ENCODE data around the gene MLN.

The MLN gene

DNA sequence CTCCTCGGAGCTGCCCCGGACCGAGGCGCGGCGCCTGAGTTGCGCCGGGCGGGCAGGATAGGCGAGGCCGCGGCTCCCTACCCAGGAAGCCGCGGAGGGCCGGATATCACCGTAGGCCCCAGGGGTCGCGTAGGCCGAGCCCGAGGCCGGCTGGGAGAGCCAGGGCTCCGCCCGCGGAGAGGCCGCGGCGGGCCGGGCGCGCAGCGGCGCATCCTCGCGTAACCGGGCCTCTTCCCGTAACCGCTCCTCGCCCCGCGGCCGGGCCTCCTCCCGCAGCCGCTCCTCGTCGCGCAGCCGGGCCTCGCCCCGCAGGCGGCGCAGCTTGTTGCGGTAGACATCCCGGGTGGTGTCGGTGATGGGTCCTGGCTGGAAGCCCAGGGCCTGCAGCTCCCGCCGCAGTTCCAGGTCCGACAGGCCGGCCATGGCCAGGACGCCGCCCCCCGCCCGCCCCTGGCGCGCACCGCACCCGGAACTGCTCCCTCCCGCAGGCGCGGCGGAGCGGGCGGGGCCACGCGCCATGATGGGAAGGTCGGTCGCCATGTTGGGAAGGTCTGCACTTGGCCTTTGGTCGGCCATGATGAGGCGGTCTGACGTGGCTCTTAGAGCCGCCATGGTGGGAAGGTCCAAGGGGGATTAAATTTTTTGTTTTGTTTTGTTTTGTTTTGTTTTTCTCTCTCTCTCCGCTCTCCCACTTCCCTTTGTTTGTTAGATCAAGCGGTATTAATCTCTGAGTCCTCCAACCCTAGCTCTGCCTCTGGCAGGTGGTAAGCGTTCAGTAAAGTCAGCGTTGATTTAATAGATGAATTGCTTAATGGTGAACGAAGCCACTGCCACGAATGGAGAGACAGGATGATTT is 14.9 kb downstream of the MLN start, which contains the start of gene LEMD2:
TSS of gene LEMD2 (minus strand) at position 437 of the 856 bp plus-strand sequence. CDS start at position 423, 14 bp downstream.
- peak; percentile 87 for DNase-seq

DNA sequence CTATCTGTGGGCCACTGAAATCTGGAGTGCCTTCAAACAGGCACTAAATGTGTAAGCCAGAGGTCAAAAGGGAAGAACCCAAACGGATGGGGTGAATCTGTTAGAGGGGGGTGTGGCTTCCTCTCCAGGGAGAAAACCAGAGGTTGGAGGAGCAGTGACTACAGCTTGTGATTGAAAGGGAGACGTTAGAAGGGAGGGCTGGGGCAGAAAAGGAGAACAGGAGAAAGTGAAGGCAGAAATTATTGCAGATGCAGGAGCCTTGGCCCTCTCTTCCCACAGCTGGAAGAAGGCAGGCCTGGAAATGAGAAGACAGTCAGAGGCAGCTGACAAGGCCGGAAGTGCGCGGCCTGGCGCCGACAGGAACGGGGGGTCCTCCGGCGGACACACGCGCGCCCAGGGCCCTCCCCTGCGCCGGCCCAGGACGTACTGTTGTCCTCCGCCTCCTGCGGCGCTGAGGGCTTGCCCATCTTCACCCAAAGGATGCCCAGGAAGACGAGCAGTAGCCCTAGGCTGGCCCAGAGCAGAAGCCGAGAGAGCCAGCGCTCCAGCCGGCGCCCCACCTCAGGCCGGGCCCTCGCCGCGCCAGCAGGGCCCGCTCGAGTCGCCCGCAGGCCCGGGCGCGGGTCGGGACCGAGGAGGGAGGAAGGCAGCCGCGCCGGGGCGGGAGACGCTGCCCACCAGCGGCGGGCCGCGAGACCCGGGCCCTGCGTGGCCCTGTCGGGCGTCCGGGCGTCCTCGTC is 15.7 kb downstream of the MLN start:
- DNase-seq = peak; percentile 28

DNA sequence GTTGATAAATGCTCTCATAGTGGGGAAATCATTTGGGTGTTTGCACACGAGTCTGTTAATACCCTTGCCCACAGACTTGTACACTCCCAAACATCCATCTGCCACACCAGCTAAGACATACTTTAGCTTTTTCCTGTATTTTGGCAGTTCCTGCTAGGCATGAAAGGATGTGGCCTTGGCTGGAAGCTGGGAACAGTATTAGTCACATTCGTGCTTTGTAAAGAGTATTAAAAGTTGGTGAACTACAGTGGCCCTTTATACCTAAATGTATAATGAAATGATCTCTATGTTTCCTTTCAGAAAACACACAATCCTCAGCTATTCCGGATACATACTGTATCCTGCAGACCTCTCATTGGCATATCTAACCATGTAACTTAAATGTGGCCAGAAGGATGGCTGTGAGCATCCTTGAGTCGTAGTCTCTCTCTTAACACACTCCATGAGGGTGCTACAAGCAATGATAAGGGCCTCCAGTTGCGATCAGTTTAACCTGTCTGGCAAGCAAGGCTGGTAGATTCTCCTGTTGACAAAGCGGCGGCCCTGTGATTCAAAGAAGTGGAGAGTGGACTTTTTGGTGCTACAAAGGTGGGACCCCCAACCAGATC is 16.4 kb downstream of the MLN start:
- DNase-seq = no peak

DNA sequence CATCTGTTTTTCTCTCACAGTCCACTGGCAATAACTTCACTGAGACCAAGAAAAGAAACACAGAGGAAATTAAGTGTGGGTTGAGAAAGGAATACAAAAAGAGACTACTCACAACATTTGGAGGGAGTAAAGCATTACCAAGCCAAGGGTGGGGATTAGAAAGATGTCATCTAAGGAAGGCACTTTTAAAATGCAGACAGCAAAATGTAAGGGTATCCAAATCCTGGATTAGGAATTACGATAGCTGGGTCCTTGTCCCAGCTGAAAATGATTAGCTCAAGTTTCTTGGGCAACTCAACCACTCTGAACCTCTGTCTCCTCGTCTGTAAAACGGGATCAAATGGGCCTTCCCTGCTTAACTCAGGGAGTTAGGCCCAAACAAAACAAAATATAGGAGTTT is 17.1 kb downstream of the MLN start:
- no peak for DNase-seq

DNA sequence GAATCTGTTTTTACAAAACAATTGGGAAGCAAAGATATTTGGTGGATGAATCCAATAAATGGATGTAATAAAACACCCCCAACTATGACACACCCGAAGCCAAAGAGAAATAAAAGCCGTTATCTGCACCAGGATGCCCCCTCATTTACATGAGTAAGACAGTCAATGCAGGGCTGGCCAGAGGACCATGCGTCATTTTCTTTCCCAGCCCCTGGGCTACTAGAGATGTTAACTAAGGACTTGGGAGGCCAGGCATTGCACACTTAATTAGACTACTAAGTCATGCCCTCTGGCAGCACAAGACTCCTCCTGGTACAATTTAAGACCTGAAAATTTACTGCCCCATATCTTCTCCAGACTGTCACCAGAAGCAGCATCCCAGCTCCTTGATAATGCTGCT is 18.0 kb downstream of the MLN start:
- no peak for DNase-seq

DNA sequence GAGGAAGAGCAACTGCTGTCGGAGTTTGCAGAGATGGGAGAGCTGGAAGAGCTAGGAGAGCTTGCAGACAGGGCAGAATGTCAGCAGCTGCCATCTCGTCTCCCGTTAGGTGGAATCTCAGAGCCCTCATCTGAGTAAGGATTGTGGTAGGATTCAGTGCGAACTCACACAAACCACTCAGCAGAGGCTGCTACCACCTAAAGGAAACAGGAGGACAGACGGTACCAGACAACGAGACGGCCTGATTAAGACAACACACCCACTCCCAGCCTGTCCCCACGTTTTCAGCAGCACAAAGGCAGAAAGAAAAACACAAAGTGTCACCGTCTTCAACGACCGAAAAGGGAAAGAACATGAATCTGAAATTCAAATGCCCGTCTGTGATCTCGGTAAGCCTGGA is 19.0 kb downstream of the MLN start:
- DNase-seq = no peak

DNA sequence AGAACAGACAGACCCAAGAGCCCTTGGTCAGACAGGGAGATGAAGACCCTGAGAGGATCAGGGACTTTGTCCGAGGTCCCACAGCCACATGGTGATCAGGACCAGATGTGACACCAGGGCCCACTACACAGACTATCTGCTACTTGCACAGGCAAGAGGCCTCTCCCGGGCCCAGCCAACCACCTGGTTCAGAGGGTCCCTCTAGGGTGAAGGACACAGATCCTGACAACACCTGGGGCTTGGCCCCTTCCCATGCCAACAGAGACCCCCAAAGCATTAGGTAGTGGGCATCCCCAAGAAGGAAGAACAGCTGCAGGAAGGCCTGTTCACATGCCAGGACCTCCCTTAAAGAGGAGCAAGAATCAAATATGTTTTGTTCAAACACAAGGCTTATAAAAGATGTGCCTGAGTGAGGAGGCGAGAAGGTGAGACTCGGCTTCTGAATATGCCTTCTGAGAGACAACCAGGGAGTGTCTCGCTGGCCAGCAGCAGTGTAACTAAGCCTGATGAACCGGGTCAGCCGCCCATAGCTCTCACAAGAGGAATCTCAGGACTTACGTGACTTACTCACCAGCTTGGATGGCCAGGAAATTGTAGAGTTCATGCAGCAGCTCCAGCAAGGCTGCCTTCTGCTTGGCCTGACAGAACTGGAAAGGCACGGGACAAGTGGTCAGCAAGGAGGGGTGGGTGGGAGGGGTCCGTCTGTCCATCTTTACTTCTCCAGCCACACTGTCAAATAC is 19.9 kb downstream of the MLN start:
- no peak for DNase-seq

DNA sequence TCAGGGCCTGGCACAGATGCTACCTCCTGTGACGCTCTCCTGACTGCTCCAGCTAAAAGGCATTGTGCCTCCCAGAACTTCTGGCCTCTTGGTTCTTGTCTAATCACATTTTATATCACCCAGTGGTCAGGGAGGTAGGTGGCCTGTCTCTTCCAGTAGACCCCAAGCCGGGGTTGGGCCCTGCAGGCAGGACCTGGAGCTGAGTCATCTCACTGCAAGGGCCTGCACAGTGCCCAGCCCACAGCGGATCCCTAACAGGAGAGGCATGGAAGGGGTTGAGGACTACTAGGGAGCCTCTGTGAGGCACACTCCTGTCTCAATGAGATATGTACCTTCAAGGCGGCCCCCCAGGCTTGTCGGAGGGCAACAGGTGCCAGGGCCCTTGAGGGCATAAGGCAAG is 21.2 kb downstream of the MLN start:
- DNase-seq = no peak

DNA sequence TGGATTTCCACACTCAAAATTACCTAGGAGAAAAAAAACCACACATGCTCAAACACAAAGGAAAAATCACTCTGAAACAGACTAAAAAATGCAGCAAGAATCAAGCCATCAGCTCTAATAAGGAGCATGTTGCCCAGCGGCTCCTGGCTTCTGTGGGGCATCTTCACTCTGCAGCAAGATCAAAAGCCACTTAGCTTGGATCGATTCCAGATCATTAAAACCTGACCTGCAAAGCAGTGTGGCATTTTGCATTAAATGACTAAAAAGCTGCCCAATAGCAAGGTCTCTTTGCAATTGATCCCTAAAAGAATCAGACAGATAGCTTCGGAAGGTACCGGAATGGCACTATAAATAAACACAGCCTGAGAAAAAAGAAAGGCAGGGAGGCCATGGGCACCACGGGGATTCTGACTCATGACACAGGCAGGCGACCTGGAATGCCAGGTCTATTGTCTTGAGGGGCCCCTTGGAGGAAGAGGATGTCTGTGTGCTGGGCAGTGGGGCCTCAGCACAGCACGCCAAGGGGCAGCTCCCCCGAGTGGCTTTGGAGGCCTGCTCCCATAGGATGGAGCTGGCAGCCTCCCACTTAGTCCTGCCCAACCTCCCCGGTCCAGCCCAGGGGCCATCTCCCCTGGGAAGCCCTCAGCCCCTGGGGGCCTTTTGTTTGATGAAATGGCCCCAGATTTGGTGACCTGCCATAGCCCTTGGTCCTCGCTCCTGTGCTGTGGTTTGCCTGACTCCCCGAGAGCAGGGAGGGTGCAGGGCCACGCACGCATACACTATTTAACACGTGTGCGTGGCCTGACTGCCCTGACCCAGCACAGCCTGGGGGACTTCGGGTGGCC is 22.4 kb downstream of the MLN start:
- DNase-seq = no peak

DNA sequence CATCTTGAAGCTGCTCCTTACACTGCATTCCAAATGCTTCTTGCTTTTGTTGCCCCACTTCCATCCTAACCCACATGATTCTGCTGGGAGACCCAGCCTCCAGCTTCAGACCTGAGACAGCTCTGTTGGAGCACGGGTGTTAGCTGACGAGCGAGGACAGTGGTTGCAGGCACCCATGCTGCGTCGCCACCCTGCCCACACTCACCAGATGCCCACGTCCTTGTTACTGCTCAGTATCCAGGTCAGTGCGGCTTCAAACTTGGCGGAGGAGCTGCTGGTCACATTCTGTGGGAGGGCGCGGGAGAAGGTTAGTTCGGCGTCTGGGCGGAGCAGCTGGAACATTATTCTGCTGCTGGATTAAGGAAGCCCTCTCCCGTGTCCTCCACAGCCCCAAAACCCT is 23.9 kb downstream of the MLN start:
- no peak for DNase-seq

DNA sequence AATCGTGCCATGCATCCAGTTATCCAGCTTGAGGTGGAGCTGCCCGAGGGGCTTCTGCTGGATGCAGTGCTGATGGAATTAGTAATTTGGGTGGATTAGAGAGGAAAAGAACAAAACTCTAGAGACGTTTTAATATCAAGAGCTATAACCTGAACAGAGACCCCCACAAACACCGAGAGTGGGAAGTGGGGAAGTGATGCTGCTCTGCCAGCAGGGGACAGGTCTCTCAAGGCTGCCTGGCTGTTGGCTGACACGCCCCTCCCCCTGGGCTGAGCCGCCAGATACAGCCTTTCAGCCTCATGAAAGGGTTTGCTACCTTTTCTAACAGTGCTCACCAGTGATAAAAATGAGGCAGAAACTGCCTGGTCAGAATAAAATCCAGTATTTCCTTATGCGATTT is 24.5 kb downstream of the MLN start:
- no peak for DNase-seq

DNA sequence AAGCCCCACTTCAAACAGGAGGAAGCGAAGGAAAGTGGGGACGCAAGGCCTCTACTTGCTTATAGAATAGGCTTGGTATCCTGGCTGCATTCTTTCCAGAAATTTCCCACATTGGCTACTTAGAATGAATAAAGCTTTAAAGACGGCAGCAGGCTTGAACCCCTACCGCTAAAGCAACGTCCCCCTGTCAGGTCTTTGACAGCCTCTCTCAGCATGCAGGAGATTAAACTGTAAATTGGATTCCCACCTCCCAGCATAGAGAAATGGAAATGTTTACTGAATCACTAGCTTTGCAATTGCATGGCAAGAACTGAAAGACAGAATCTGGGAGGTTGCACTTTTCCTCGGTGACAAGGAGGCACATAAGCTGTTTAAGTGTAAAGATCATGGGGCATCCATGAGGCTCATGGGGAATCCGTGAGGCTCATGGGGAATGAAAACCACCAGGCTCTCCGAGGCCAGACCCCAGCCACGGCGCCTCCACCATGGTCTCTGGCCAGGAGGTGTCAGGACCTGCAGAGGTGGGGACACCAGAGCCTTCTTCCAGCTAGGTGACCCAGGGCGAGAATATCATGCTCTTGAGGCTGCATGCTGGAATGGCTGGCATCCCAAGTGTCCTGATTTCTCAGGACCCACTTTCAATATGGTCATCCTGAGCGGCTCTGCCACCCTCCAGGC is 25.2 kb downstream of the MLN start:
- DNase-seq = no peak

DNA sequence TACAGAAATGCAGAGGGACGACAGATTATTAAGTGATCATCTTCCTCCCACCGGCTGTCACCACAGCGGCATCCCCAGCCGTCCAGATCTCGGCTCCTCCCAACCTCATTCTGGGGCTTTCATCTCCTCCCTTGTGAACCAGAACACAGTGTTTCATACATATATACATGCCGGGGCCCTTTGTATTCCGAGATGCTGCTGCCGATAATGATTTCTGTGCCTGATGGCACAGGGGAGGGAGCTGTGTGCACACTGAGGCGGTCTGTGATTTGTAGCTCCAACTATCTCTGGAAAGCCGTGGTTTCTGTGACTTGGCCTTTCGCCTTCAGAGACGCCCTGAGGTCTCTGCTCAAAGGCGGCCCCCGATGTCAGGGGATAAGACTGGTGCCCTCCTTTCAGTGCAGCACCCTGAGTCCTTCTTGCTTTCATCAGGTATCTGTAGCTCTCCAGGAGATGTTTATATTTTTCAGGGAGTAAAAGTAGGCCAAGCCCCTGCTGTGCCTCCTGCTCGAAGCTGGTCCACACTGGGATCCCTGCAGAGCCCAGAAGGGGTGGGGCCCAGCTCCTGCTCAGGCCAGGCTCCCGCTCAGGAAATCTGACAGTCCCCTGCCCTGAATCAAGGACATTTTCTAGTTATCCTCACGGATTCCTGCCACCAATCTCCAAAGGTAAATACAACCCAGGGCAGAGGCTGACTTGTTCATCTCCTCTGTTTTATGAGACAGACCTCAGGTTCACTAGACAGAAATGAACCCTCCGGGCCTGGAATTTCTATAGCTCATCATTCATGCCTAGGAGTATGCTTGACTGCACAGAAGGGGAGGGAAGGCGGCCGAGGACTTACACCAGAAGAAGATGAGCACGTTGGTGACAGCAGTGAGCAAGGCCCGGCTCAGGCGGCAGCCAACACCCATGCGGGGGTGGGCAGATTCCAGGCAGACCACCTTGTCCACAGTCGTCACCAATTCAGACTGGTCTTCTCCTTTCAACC is 26.1 kb downstream of the MLN start:
- DNase-seq = no peak

DNA sequence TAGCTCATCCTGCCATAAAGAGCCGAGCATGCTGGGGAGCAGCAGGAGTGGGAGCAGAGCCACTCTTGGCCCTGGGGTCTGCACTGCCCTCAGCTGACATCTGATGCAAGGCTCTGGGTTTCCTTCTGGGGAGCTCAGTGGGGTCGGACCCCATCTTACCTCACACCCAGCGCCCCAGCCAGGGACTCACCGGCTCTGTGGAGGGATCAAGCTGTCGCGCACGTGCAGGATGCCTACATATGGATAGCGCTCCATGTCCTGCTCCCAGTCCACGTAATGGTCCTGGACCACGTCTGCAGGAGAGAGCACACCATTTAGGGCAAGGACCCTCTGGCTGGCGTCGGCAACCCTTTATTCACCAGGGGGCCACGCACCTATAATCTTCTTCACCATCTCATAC is 27.0 kb downstream of the MLN start:
- DNase-seq = no peak

DNA sequence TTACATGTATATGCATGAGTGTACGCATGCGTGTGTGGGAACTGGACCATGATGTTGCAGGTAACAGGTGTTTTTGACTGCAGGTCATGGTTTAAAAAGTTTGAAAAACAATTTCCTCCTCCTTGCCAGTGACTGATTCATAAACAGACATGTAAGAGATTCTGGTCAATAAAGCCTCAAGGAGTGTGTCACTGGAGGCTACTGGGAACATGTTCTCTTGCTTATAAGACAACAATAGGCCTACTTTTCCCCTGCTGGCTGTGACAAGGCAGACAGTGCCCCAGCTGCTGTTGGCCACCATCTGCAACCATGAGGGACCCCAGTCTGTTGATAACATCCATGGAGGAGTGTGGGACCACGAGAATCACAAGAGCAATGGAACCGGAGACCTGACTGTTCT is 27.6 kb downstream of the MLN start:
- no peak for DNase-seq

DNA sequence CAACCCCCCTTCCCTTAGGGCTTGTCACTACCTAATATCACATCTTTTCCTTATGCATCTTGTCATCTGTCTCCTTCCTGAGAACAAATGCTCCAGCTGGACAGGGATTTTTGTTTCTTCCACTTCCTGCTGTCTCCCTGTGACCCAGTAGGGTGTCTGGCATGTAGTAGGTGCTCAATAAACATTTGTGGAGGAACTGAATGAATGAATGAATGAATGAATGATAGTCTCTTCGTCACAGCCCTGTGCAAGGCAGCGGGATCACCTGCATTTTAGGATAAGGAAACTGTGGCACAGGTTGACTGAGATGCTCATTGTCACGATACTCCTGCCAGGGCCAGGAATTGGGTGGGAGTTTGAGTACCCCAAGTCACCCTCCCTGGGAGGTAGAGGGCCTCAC is 29.0 kb downstream of the MLN start:
- DNase-seq = no peak

DNA sequence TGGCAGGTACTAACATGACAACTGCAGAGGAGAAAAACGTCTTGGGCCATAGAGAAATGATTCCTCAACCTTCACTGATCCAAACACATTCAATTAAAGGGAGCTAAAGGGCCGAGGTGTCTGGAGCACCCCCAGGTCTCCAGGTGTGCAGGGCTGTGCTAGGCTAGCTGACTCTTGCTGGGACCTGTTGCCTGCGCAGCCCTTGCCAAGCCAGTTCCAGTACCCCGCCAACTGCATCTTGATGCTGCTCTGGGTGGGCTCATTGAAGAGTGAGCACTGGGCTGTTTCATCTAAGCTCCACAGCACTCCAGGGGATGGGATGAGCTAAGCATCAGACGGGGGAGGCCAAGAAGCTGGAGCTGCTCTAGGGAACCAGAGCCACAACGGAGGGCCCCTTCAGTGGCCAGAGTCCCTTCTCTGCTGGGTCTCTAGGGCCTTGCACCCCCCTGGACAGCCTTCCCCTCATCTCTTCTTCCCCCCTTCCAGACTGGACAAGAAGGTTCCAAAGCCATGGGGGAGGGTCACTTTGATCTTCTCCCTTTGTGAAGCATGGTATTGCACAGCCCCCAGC is 30.8 kb downstream of the MLN start:
- no peak for DNase-seq

DNA sequence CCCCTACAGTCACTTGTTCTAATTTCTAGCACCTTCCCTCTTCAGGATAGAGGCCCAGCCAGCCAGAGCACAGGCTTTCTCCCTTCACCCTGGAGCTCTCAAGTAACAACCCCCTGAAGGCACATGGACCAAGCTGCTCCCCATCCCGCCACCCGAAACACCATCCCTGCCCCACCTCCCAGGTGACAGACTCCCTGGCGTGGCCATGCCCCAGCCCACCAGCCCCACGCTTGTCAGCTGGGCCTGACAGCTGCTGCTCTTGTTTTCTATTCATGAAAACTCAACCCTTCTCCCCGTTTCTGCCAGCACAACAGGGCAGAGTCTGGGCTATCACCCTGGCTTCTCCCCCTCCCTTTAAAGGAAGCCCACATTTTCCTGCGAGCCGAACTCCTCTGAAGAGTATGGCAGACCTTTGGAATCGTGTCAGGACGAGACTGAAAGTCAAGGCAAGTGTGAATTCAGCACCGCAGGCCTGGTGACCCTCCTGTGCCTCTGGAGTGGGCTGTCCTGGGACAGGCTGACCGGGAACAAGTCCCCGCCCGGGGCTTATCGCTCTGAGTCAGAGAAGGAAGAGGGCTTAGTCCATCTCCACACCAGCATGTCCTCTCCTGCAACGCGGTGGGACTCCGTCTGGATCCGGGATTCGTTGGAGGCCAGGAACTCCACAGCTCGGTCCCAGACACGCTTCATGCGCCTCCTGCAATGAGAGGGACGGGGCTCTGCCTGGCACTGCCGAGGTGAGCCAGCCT is 31.5 kb downstream of the MLN start:
- DNase-seq = no peak
